ENCODE data around the gene BPIFA2. TPM values are rescaled to one million over a fixed set of nuclear protein-coding genes. Genes with fewer than 3 reads are reported as not detected.

Gene BPIFA2
- total and polyA plus RNA-seq, 10 of the 15 experiments (the other 5 are each of a cell fraction or from before 2014, with no cell fraction given) = not detected

- no TSS peak for BruUV-seq (replicated peaks)
- intact Hi-C loops (cut with micrococcal nuclease; ENCODE audit: unreplicated experiment) (no loop called here), in situ Hi-C loops (cut with MboI) (no loop called here)
- no peak overlapping the region for H3K27ac ChIP-seq (ENCODE audit: control insufficient read depth, insufficient read depth)
- H3K9me3 ChIP-seq (replicated peaks; ENCODE audit: control insufficient read depth, insufficient read depth, low read length) = peaks cover 2% of the 10 kb centered on the region; the same call in 1 of the 3 replicates
- ChIA-PET CTCF (no interaction called here), SMC1A (ENCODE audit: uncharacterized antibody, unreplicated experiment) (no interaction called here), POLR2A (no interaction called here), RAD21 (ENCODE audit: unreplicated experiment) (no interaction called here)
- no peak overlapping the region for H2AFZ ChIP-seq (ENCODE audit: control insufficient read depth, low read depth, low read length)
- H3K27me3 ChIP-seq (replicated peaks in 1 of 2; ENCODE audit: control insufficient read depth in 2 of 2, insufficient read depth in 2 of 2, low read length in 1 of 2) = peaks cover 0 to 2% of the 10 kb centered on the region in 2 experiments; a peak in 1 of 4 replicates
- no peak overlapping the region for H3K4me2 ChIP-seq (ENCODE audit: control insufficient read depth, insufficient read depth)
- no peaks in the 10 kb centered on the region for H4K20me1 ChIP-seq (ENCODE audit: control insufficient read depth, insufficient read depth)
- no peaks in the 10 kb centered on the region for H3K36me3 ChIP-seq (ENCODE audit: control insufficient read depth in 2 of 2, insufficient read depth in 2 of 2, low read length in 1 of 2)
- ATAC-seq = no peak
- TF ChIP-seq SPI1 (IDR thresholded peaks at IDR 0.05; ENCODE audit: borderline replicate concordance, insufficient read depth, low read depth, low read length) (no peak), CBX5 (IDR thresholded peaks at IDR 0.05; ENCODE audit: low read depth) (no peak), SREBF1 (IDR thresholded peaks at IDR 0.05; ENCODE audit: low read length) (no peak), MXI1 (IDR thresholded peaks at IDR 0.05; ENCODE audit: low read depth, low read length) (no peak), CHD2 (IDR thresholded peaks at IDR 0.05; ENCODE audit: borderline replicate concordance, low read depth, low read length) (no peak), ELK1 (IDR thresholded peaks at IDR 0.05; ENCODE audit: low read depth, low read length) (no peak), ZBTB33 (IDR thresholded peaks at IDR 0.05) (no peak), ZBTB40 (IDR thresholded peaks at IDR 0.05; ENCODE audit: borderline replicate concordance) (no peak), EZH2 (IDR thresholded peaks at IDR 0.05; ENCODE audit: borderline replicate concordance, control insufficient read depth, low read depth, low read length) (no peak), NFIC (IDR thresholded peaks at IDR 0.05; ENCODE audit: low read depth, low read length) (no peak), BCL3 (IDR thresholded peaks at IDR 0.05; ENCODE audit: borderline replicate concordance, insufficient read depth, low read depth, low read length, poor library complexity, severe bottlenecking) (no peak), EGR1 (IDR thresholded peaks at IDR 0.05; ENCODE audit: borderline replicate concordance in 1 of 2, low read depth in 2 of 2, low read length in 2 of 2) (no peak), NFXL1 (IDR thresholded peaks at IDR 0.05; ENCODE audit: borderline replicate concordance) (no peak), CHD4 (IDR thresholded peaks at IDR 0.05) (no peak), ZNF24 (IDR thresholded peaks at IDR 0.05) (no peak), PAX5 (IDR thresholded peaks at IDR 0.05; ENCODE audit: borderline replicate concordance, low read depth, low read length) (no peak), RB1 (IDR thresholded peaks at IDR 0.05; ENCODE audit: borderline replicate concordance) (no peak)
- no peak for DNase-seq (ENCODE audit: low read depth, low spot score)
- no peak overlapping the region for H3K9ac ChIP-seq (ENCODE audit: control insufficient read depth, insufficient read depth, low read length)
- H3K4me3 ChIP-seq = no peak overlapping the region
- no peak for FAIRE-seq
- no peaks in the 10 kb centered on the region for H3K79me2 ChIP-seq (ENCODE audit: control insufficient read depth, insufficient read depth, low read length)
- no peaks in the 10 kb centered on the region for H3K4me1 ChIP-seq (ENCODE audit: control insufficient read depth, insufficient read depth, low read length)
- WGBS (ENCODE audit: insufficient coverage, insufficient replicate concordance, low lambda C conversion rate, missing lambda C conversion rate) = 36% methylated on average over 4 of the region's 5 CpGs
Observed at GRCh38 chr20:33180169-33180568, 12.2 kb downstream of the BPIFA2 start.
